Panc1 (cell line): ENCODE results near the gene HLA-DRB1. TPM values are rescaled to one million over a fixed set of nuclear protein-coding genes. Genes with fewer than 3 reads are reported as not detected.

Experiments
- ATAC-seq: fragments of 200-7000 bp; cut with Tn5 transposase; 2 replicates; pipeline ENCODE4 v1.9.1; 2020; ENCODE audit warnings: mild to moderate bottlenecking, moderate library complexity
- BruUV-seq: library from RNA; stranded (reverse); fragments of 400-500 nt; replicated peaks from 2 replicates; lab custom pipeline; 2021; lab: Mats Ljungman, UMichigan
- CTCF ChIA-PET: fragments of 300-600 bp; sonication (Branson Sonifier 250); formaldehyde crosslinking; loops from one replicate; lab custom pipeline; 2022; ENCODE audit warnings: antibody characterized with exemption; lab: Charles Lee
- POLR2A ChIA-PET: fragments of 300-600 bp; sonication (Branson Sonifier 250); formaldehyde crosslinking; loops from one replicate; lab custom pipeline; 2022; ENCODE audit warnings: antibody characterized with exemption; lab: Charles Lee
- DNase-seq: peaks from one replicate; pipeline ENCODE4 v3.0.0-alpha.2; 2010; ENCODE audit warnings: low read depth, low spot score
- H3K27ac ChIP-seq: 2 replicates; pipeline ENCODE4 v1.5.1; 2011; ENCODE audit warnings: mild to moderate bottlenecking, low read length, inconsistent platforms
- H3K27me3 ChIP-seq: fragments of 200-500 bp; sonication (Bioruptor generic); 2 replicates; pipeline ENCODE4 v1.6.0; 2014; ENCODE audit warnings: low read length, inconsistent platforms; ENCODE audit not compliant: control insufficient read depth, insufficient read depth
- H3K36me3 ChIP-seq: fragments of 200-500 bp; sonication (Bioruptor generic); 2 replicates; pipeline ENCODE4 v1.5.1; 2014; ENCODE audit warnings: inconsistent platforms, mild to moderate bottlenecking, low read length, moderate library complexity; ENCODE audit not compliant: control insufficient read depth, insufficient read depth
- H3K4me1 ChIP-seq: 2 replicates; pipeline ENCODE4 v1.5.1; 2011; ENCODE audit warnings: inconsistent platforms, mild to moderate bottlenecking, low read length, moderate library complexity; ENCODE audit not compliant: control insufficient read depth, insufficient read depth
- H3K4me3 ChIP-seq, 2 experiments: 2 replicates each; pipeline ENCODE4 v1.5.1; 2011 to 2012; ENCODE audit warnings: low read depth in 2 of 2, low read length in 2 of 2, mild to moderate bottlenecking in 2 of 2, inconsistent platforms in 1 of 2, moderate library complexity in 1 of 2
- H3K9me3 ChIP-seq: fragments of 200-500 bp; sonication (Bioruptor generic); 2 replicates; pipeline ENCODE4 v1.5.1; 2014; ENCODE audit warnings: low read depth, mild to moderate bottlenecking, inconsistent platforms, low read length, moderate library complexity; ENCODE audit not compliant: control insufficient read depth, insufficient read depth
- POLR2AphosphoS5 ChIP-seq: IDR thresholded peaks from 2 replicates; pipeline ENCODE4 v1.6.1; 2012; ENCODE audit warnings: mild to moderate bottlenecking, low read depth, low read length, moderate library complexity
- SIN3A ChIP-seq: IDR thresholded peaks from 2 replicates; pipeline ENCODE4 v1.6.1; 2012; ENCODE audit warnings: low read depth, mild to moderate bottlenecking, low read length, moderate library complexity, borderline replicate concordance; ENCODE audit not compliant: insufficient read depth
- TCF7L2 ChIP-seq: IDR thresholded peaks from 2 replicates; pipeline ENCODE4 v1.6.1; 2011; ENCODE audit warnings: mild to moderate bottlenecking, low read depth, low read length, inconsistent platforms
- in situ Hi-C: cut with HindIII; loops from 2 replicates; pipeline ENCODE4 v1.10.0; 2016; ENCODE audit warnings: low sequenced_read_pairs, low pct_unique_long_range_greater_than_20kb
- intact Hi-C: fragments of 100-400 bp; cut with micrococcal nuclease; formaldehyde crosslinking; loops from one replicate; pipeline ENCODE4 v1.10.0; 2022; ENCODE audit not compliant: unreplicated experiment
- total RNA-seq: library from RNA; stranded (reverse); gene quantifications from one replicate; pipeline ENCODE4 v1.2.1, GENCODE V29; 2021; ENCODE audit not compliant: unreplicated experiment
- TF ChIP-seq, protein P1 (sequence below): fragments of 450-650 bp; IDR thresholded peaks from 2 replicates; pipeline ENCODE4 v1.5.1; 2017; ENCODE audit warnings: mild to moderate bottlenecking
- TF ChIP-seq, protein P2 (sequence below), 2 experiments: IDR thresholded peaks; 2 replicates each; pipeline ENCODE4 v1.6.1; 2011 to 2012; ENCODE audit warnings: low read depth in 2 of 2, control low read depth in 1 of 2, low read length in 1 of 2, mild to moderate bottlenecking in 1 of 2, moderate library complexity in 1 of 2; ENCODE audit not compliant: insufficient read depth in 1 of 2

Gene HLA-DRB1
- total RNA-seq, 1 experiment from 2014 or later, result 1.1 TPM

DNA sequence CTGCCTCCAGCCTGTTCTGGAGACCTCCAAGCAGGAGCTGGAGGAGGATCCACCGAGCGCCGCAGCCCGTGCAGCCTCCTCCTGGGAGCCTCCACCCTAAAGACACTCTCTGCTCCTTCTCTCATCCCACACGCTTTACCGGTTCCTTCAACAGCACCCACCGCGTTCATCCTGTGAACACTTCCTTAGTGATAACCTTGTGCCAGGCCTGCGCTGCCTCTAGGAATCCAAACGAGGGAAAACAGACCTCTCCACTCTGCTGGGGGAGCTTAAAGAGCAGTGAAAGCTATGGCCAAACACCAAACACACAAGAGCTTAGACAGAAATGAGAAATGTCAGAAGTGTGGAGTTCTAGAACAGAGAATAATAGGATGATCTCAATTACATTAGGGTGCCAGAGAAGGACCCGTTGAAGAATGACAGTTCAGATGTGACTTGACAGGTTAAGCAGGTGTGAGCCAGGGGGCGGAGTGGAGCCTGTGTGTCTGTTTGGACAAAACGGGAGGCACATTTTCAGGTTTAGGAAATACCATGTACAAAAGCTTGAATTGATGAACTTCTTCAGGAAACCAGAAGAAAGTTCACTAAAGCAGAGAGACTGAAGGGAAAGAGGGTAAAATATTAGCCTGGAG lies 31.1 kb downstream of the HLA-DRB1 start:
- ChIA-PET POLR2A (no interaction called here), CTCF (no interaction called here)
- intact Hi-C loops (no loop called here), in situ Hi-C loops (no loop called here)
- no peaks in the 10 kb centered on the region for H3K9me3 ChIP-seq
- H3K27ac ChIP-seq, result no peak overlapping the region
- H3K27me3 ChIP-seq, result no peaks in the 10 kb centered on the region
- ATAC-seq (peak; percentile 51; the same call in 1 of the 2 replicates), DNase-seq (no peak)
- TF ChIP-seq, protein P1, sequence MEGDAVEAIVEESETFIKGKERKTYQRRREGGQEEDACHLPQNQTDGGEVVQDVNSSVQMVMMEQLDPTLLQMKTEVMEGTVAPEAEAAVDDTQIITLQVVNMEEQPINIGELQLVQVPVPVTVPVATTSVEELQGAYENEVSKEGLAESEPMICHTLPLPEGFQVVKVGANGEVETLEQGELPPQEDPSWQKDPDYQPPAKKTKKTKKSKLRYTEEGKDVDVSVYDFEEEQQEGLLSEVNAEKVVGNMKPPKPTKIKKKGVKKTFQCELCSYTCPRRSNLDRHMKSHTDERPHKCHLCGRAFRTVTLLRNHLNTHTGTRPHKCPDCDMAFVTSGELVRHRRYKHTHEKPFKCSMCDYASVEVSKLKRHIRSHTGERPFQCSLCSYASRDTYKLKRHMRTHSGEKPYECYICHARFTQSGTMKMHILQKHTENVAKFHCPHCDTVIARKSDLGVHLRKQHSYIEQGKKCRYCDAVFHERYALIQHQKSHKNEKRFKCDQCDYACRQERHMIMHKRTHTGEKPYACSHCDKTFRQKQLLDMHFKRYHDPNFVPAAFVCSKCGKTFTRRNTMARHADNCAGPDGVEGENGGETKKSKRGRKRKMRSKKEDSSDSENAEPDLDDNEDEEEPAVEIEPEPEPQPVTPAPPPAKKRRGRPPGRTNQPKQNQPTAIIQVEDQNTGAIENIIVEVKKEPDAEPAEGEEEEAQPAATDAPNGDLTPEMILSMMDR, result no peak
- TF ChIP-seq SIN3A (no peak), POLR2AphosphoS5 (no peak), TCF7L2 (no peak)
- TF ChIP-seq, protein P2, sequence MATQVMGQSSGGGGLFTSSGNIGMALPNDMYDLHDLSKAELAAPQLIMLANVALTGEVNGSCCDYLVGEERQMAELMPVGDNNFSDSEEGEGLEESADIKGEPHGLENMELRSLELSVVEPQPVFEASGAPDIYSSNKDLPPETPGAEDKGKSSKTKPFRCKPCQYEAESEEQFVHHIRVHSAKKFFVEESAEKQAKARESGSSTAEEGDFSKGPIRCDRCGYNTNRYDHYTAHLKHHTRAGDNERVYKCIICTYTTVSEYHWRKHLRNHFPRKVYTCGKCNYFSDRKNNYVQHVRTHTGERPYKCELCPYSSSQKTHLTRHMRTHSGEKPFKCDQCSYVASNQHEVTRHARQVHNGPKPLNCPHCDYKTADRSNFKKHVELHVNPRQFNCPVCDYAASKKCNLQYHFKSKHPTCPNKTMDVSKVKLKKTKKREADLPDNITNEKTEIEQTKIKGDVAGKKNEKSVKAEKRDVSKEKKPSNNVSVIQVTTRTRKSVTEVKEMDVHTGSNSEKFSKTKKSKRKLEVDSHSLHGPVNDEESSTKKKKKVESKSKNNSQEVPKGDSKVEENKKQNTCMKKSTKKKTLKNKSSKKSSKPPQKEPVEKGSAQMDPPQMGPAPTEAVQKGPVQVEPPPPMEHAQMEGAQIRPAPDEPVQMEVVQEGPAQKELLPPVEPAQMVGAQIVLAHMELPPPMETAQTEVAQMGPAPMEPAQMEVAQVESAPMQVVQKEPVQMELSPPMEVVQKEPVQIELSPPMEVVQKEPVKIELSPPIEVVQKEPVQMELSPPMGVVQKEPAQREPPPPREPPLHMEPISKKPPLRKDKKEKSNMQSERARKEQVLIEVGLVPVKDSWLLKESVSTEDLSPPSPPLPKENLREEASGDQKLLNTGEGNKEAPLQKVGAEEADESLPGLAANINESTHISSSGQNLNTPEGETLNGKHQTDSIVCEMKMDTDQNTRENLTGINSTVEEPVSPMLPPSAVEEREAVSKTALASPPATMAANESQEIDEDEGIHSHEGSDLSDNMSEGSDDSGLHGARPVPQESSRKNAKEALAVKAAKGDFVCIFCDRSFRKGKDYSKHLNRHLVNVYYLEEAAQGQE (IDR thresholded peaks at IDR 0.05; ENCODE audit: insufficient read depth in 1 of 2, low read depth in 2 of 2, low read length in 1 of 2), result no peak
- H3K4me3 ChIP-seq, result no peak overlapping the region
- H3K4me1 ChIP-seq, result no peaks in the 10 kb centered on the region
- no peaks in the 10 kb centered on the region for H3K36me3 ChIP-seq
- no TSS peak for BruUV-seq

DNA sequence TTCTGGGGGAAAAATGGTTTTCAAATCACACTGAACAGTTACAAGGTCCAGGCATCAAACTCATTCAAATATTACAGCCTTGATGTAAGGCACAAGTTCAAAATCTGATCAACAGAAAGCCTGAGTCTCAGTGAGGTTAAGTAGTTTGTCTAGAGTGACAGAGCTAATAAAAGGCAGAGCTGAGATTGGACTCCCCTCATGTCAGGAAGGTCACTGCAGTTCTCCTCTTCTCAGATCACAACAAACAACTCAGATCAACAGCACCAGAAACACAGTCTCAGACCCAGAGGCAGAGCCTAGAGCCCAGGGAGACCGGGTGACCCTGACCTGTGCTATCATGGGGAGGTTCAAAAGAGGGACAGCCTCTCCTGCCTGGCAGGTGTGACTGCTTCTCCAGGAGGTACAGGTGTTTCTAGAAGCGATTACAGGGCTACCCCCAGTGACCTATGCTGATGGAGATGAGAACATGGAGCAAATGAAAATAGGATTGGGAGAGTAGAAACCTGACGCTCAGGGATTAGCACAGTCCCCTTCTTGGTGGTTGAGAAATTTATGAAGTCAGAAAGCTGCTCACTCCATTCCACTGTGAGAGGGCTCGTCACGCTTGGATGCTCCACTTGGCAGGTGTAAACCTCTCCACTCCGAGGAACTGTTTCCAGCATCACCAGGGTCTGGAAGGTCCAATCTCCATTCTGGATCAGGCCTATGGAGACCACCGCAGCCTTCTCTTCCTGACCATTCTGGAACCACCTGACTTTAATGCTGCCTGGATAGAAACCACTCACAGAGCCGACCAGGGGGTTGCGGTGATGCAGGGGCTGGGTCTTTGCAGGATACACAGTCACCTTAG lies 35.3 kb downstream of the HLA-DRB1 start:
- ChIA-PET CTCF (no interaction called here), POLR2A (no interaction called here)
- no peak for DNase-seq
- TF ChIP-seq, protein P1, result no peak
- no peak for TF ChIP-seq SIN3A
- no peak for TF ChIP-seq TCF7L2
- no peak for TF ChIP-seq POLR2AphosphoS5
- TF ChIP-seq, protein P2 (IDR thresholded peaks at IDR 0.05; ENCODE audit: insufficient read depth in 1 of 2, low read depth in 2 of 2, low read length in 1 of 2), result no peak
- intact Hi-C loops, result no loop called here
- Histone ChIP-seq H3K27ac (no peak overlapping the region), H3K4me3 (no peak overlapping the region), H3K9me3 (no peaks in the 10 kb centered on the region), H3K27me3 (no peaks in the 10 kb centered on the region), H3K36me3 (no peaks in the 10 kb centered on the region), H3K4me1 (no peaks in the 10 kb centered on the region)
- no peak for ATAC-seq
- in situ Hi-C loops, result no loop called here
- no TSS peak for BruUV-seq
